Gastroesophageal sphincter (tissue), 3 donors: ENCODE measurements around the gene SCFD2.

ENCODE experiments used
- CTCF ChIP-seq, 4 experiments: fragments of 200-600 bp in 2 of 4; fragments of 450-650 bp in 2 of 4; sonication (generic) in 1 of 4; IDR thresholded peaks; one replicate each; pipeline ENCODE4 v1.5.1; 2017 to 2019; ENCODE audit warnings: antibody characterized with exemption in 4 of 4, mild to moderate bottlenecking in 2 of 4, moderate library complexity in 2 of 4
- EP300 ChIP-seq: sonication (generic); formaldehyde crosslinking; IDR thresholded peaks from one replicate; pipeline ENCODE4 v1.6.1; 2017; ENCODE audit warnings: antibody characterized with exemption, mild to moderate bottlenecking
- POLR2A ChIP-seq, 2 donors: fragments of 450-650 bp; IDR thresholded peaks; one replicate each; pipeline ENCODE4 v1.6.1; 2017; ENCODE audit warnings: antibody characterized with exemption in 2 of 2, mild to moderate bottlenecking in 2 of 2, moderate library complexity in 1 of 2

GRCh38 chr4:52874948-52875347 lies 490.9 kb downstream of the SCFD2 start:
- TF ChIP-seq CTCF (IDR thresholded peaks at IDR 0.05) (no peak), POLR2A (IDR thresholded peaks at IDR 0.05) (no peak), EP300 (no peak)
